ENCODE data around the gene BEGAIN.

GRCh38 chr14:100573002-100573756 lies 14.0 kb downstream of the BEGAIN start:
- TF ChIP-seq CTCF (IDR thresholded peaks at IDR 0.05; ENCODE audit: extremely low read depth in 1 of 2, insufficient read depth in 1 of 2, low read depth in 1 of 2, low read length in 2 of 2), result no peak
- TF ChIP-seq POLR2AphosphoS5 (IDR thresholded peaks at IDR 0.05; ENCODE audit: insufficient read depth, low read depth, low read length), result no peak
- no peak for TF ChIP-seq POLR2A (IDR thresholded peaks at IDR 0.05; ENCODE audit: low read depth, low read length)
- TF ChIP-seq MAX (IDR thresholded peaks at IDR 0.05; ENCODE audit: insufficient read depth, insufficient read length), result no peak
- TF ChIP-seq EZH2 (IDR thresholded peaks at IDR 0.05; ENCODE audit: borderline replicate concordance, low read depth, low read length, severe bottlenecking), result no peak
- TF ChIP-seq MYC (IDR thresholded peaks at IDR 0.05; ENCODE audit: low read depth, low read length), result no peak
- no peak for TF ChIP-seq JUN (IDR thresholded peaks at IDR 0.05; ENCODE audit: borderline replicate concordance, insufficient read depth, insufficient read length, low read depth)
- no peak for TF ChIP-seq GATA2 (IDR thresholded peaks at IDR 0.05; ENCODE audit: insufficient read depth, insufficient read length, low read depth, low read length)
